Fibroblast of skin of scalp (primary cell): ENCODE results near the gene CTIF.
"Not testable (repeated sequence)": the region's sequence is repeated elsewhere in the genome, so short reads cannot be mapped to it uniquely, and the experiment has no call there.

Experiments
- DNase-seq: peaks from one replicate; pipeline ENCODE4 v3.0.0-alpha.2; 2013

Gene CTIF

GRCh38 chr18:48644029-48644428, 105.2 kb downstream of the CTIF start:
- no peak for DNase-seq

DNA sequence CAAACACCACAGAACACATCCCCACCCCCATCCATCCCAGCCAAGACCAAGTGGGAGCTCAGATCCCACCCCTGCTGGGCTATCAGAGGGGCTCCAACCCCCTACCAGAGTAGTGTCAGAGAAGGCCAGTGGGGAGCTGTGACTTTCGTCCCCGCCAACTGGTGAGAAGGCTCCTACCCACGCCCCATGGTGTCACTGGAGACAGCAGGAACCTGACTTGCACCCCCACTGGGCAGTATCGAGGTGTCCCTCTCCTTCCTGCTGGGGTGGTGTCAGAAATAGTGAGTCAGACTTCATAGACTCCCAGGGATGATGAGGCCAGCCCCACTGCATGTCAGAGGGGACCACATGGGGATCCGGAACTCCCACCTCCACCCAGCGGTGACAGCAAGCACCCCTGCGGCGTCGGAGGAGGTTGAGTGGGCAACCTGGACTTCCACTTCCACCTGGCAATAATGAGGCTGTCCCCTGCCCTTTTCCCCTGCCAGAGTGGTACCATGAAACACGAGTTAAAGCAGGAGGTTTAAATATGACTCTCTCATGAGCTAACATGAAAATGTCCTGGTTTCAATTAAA, 106.7 kb downstream of the CTIF start:
- DNase-seq, result peak; percentile 36

DNA sequence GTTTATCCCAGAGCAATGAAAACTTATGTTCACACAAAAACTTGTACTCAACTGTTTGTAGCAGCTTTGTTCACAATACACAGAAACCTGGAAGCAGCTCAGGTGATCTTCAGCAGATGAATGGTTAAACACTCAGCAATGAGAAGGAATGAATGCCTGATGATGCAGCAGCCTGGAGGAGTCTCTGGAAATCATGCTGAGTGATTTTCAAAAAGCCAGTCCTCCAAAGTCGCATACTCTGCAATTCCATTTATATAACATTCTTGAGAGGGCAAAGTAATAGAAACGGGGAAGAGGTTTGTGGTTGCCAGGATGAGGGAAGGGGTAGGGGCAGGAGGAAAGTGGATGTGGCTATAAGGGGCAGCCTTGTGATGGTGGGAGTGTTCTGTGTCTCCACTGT, 108.1 kb downstream of the CTIF start:
- DNase-seq, result no peak

DNA sequence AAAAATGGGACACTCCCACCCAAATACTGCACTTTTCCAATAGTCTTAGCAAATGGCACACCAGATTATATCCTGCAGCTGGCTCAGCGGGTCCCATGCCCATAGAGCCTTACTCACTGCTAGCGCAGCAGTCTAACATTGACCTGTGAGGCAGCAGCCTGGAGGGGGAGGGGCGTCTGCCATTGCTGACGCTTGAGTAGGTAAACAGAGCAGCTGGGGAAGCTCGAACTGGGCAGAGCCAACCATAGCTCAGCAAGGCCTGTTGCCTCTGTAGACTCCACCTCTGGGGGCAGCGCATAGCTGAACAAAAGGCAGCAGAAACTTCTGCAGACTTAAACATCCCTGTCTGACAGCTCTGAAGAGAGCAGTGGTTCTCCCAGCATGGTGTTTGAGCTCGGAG, 110.4 kb downstream of the CTIF start:
- DNase-seq, result no peak

DNA sequence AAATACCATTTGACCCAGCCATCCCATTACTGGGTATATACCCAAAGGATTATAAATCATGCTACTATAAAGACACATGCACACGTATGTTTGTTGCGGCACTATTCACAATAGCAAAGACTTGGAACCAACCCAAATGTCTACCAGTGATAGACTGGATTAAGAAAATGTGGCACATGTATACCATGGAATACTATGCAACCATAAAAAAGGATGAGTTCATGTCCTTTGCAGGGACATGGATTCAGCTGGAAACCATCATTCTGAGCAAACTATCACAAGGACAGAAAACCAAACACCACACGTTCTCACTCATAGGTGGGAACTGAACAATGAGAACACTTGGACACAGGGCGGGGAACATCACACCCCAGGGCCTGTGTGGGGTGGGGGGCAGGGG, 115.8 kb downstream of the CTIF start:
- DNase-seq, result not testable (repeated sequence)

- no peak for DNase-seq
These were observed 116.7 kb downstream of the CTIF start for GRCh38 chr18:48655508-48655907.

DNA sequence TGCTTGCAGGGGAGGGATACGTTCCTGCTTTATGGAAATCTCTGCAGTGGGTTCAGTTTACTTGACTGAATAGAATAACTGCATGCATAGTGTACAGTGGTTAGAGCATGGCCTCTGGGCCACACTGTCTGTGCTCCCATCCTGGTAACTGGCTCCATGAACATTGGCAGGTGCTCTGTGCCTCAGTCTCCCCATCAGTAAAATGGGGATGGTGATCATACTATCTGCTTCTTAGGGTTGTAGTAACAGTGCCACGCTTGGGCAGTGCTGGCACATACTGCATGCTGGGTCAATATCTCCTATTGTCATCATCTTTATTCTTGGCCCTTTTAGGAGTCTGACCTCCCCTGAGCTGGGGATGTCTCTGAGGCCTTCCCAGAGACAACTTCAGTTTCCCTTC, 117.3 kb downstream of the CTIF start:
- no peak for DNase-seq

DNA sequence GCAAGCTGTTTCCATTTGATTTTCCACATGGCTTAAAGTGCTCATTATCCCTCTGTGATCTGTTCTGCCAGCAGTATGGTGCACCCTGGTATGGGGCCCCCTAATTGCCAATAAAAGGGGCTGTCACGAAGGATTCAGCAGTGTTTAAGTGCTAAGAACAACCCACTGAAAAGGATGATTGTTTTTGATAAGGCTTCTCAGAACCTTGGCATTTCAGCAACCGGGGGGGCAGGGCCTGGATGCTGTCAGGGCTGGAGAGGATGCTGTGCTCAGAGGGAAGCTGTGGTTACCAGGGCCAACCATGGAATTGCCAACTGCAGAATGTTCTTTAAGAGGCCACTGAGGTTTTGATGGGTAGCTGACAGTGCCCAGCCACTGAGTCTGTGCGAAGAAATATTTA, 117.8 kb downstream of the CTIF start:
- peak; percentile 72 for DNase-seq

- DNase-seq, result peak; percentile 80
These were observed 118.8 kb downstream of the CTIF start for GRCh38 chr18:48657447-48658120.

GRCh38 chr18:48658721-48659120, 119.9 kb downstream of the CTIF start:
- no peak for DNase-seq

GRCh38 chr18:48659188-48660009, 120.6 kb downstream of the CTIF start:
- no peak for DNase-seq

GRCh38 chr18:48660346-48661228, 121.8 kb downstream of the CTIF start:
- no peak for DNase-seq

- no peak for DNase-seq
These were observed 122.6 kb downstream of the CTIF start for GRCh38 chr18:48661421-48661820.

GRCh38 chr18:48662011-48662661, 123.3 kb downstream of the CTIF start:
- peak; percentile 67 for DNase-seq

DNA sequence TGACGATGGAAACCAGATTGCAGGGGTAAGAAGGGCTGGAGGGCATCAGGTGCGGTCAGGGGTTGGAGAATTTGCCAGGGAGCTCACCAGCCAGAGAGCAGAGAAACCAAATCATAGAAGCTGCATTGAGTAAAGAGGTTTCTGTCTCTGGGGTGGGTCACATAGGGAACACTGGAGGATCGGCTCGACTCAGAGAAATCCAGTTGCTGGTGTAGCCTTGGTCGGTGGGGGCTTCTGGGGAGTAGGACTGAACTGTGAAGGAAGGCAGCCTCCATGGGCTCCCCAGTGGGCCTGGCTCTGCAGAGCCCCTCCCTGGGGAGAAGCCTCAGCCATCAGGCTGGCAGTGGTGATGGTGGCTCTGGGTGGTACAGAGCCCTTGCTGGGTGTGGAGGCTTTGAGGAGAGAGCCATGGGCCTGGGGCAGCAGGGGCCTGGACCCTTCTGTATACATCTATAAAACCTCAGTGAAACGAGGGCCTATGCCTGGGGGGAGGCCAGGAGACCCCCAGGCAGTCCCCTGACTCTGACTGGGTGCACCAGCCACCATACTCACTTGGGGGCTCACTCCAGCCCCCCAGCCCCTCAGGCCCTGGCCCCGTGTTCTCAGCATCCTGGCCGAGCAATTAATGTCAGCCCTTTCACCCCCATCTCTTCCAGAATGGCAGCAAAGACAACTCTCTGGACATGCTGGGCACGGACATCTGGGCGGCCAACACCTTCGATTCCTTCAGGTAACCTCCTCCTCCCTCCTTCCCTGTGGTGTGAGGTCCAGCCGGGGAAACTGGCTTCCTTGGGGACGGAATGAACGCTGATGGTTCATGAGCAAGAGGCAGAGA, 124.5 kb downstream of the CTIF start:
- no peak for DNase-seq

- peak; percentile 48 for DNase-seq
These were observed 125.4 kb downstream of the CTIF start for GRCh38 chr18:48663931-48664847.

- no peak for DNase-seq
These were observed 126.8 kb downstream of the CTIF start for GRCh38 chr18:48665654-48666053.

- DNase-seq, result no peak
These were observed 127.8 kb downstream of the CTIF start for GRCh38 chr18:48666613-48667012.

DNA sequence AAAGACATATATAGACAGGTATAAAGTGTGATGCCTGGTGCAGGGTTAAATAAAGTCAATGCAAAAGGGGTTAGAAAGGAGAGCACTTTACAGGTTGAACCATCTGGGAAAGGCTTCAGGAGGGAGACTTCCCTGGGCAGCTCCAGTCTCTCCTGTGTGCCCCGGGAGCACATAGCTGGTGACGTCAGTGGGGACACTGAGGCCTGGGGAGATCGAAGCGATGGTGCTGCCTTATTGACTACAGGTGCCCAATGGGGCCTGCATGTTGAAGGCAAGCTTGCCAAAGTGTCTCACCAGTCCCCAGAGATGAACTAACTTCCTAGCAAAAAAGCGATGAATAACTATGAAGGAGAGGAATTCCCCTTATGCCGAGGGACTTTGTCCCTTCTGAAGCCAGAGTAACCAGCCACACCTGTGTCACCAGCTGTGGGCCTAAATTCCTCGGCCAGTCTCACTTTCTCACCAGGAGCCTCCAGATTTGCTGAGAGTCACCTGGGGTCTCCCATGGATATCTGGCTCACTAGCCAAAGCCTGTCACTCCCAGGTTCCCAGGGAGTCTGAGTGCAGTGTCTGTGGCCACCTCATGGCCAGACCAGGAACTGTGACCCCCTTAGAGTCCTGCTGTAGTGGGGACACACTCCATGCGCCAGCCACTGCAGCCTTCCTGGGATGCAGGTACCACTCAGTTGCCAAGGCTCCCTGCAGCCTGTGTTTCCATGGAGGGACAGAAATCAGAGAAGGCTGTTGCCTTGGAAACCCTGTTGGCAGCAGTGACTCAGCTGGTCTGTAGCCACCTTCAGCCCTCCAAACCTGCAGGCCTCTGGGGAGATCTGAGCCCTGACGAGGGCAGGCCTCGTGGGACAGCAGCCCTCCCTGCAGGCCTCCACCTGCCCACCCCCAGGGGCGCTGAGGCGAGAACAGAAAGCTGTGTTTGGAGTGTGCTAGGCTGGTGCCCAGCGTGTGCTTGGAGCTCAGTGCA, 128.7 kb downstream of the CTIF start:
- no peak for DNase-seq
